HepG2 (cell line): ENCODE results near the gene LEMD1. TPM values are rescaled to one million over a fixed set of nuclear protein-coding genes. Genes with fewer than 3 reads are reported as not detected.

ENCODE experiments used
- ARID2 ChIP-seq: sonication (generic); formaldehyde crosslinking; IDR thresholded peaks from 2 replicates; pipeline ENCODE4 v1.8.1; 2022; ENCODE audit warnings: mild to moderate bottlenecking, missing genetic modification reagents, borderline replicate concordance
- DNMT1 ChIP-seq: sonication (generic); formaldehyde crosslinking; IDR thresholded peaks from 2 replicates; pipeline ENCODE4 v1.5.1; 2020; ENCODE audit warnings: mild to moderate bottlenecking, missing genetic modification reagents
- DNMT3B ChIP-seq: conservative IDR thresholded peaks from 2 replicates; pipeline ENCODE4 v1.6.1; 2016; ENCODE audit warnings: missing biosample characterization, control low read depth
- HDAC6 ChIP-seq: fragments of 200-600 bp; sonication (generic); IDR thresholded peaks from 2 replicates; pipeline ENCODE4 v1.7.0; 2017; ENCODE audit warnings: mild to moderate bottlenecking, antibody characterized with exemption, low read length, low read depth
- HNRNPUL1 ChIP-seq: fragments of 200-400 bp; formaldehyde crosslinking; IDR thresholded peaks from 2 replicates; pipeline ENCODE4 v1.6.1; 2017; ENCODE audit warnings: low read depth, mild to moderate bottlenecking, low read length, moderate library complexity
- KDM4B ChIP-seq: sonication (generic); formaldehyde crosslinking; IDR thresholded peaks from 2 replicates; pipeline ENCODE4 v1.4.0; 2020; ENCODE audit warnings: missing genetic modification reagents
- NONO ChIP-seq, 2 experiments: fragments of 450-650 bp in 1 of 2; sonication (generic) in 1 of 2; formaldehyde crosslinking in 1 of 2; IDR thresholded peaks in 1 of 2; conservative IDR thresholded peaks in 1 of 2; 2 replicates each; pipeline versions ENCODE4 v1.6.1 to v1.8.0; 2017 to 2022; ENCODE audit warnings: mild to moderate bottlenecking in 1 of 2, missing genetic modification reagents in 1 of 2, moderate library complexity in 1 of 2
- NR3C1 ChIP-seq: sonication (generic); formaldehyde crosslinking; IDR thresholded peaks from 2 replicates; pipeline ENCODE4 v1.4.0; 2020; ENCODE audit warnings: missing genetic modification reagents
- PAXIP1 ChIP-seq: sonication (generic); formaldehyde crosslinking; conservative IDR thresholded peaks from 2 replicates; pipeline ENCODE4 v1.4.0; 2020; ENCODE audit warnings: mild to moderate bottlenecking, missing genetic modification reagents, moderate library complexity
- RAD21 ChIP-seq: fragments of 450-650 bp; formaldehyde crosslinking; IDR thresholded peaks from 2 replicates; pipeline ENCODE4 v1.5.0; 2020; ENCODE audit warnings: mild to moderate bottlenecking
- ZBTB42 ChIP-seq: sonication (generic); formaldehyde crosslinking; IDR thresholded peaks from 2 replicates; pipeline ENCODE4 v1.5.0; 2020; ENCODE audit warnings: mild to moderate bottlenecking, missing genetic modification reagents
- ZMAT3 ChIP-seq: sonication (generic); formaldehyde crosslinking; conservative IDR thresholded peaks from 2 replicates; pipeline ENCODE4 v1.7.0; 2021; ENCODE audit warnings: missing genetic modification reagents
- ZNF318 ChIP-seq: sonication (generic); formaldehyde crosslinking; IDR thresholded peaks from 2 replicates; pipeline ENCODE4 v1.4.0; 2020; ENCODE audit warnings: mild to moderate bottlenecking, missing genetic modification reagents
- ZNF772 ChIP-seq: sonication (generic); formaldehyde crosslinking; IDR thresholded peaks from 2 replicates; pipeline ENCODE4 v1.5.0; 2020; ENCODE audit warnings: mild to moderate bottlenecking, missing genetic modification reagents
- ZSCAN12 ChIP-seq: sonication (generic); formaldehyde crosslinking; IDR thresholded peaks from 2 replicates; pipeline ENCODE4 v1.9.0; 2021; ENCODE audit warnings: mild to moderate bottlenecking, missing genetic modification reagents
- ZSCAN31 ChIP-seq: sonication (generic); formaldehyde crosslinking; IDR thresholded peaks from 2 replicates; pipeline ENCODE4 v1.5.0; 2020; ENCODE audit warnings: low read depth, mild to moderate bottlenecking, missing genetic modification reagents
- polyA plus RNA-seq, 8 experiments: library from polyadenylated mRNA; depleted of rRNA in 3 of 8; stranded (reverse) in 7 of 8; unstranded in 1 of 8; fragments of >200 nt; fragmentation: Illumina TruSeq in 4 of 8; extraction: Trizol in 4 of 8; gene quantifications; 2 replicates each; pipeline versions ENCODE4 v1.2.1 to v1.2.3, GENCODE V29; 2011 to 2016; ENCODE audit warnings: low read depth in 4 of 8, missing spikeins in 1 of 8, mixed read lengths in 1 of 8; ENCODE audit not compliant: insufficient read depth in 1 of 8
- total RNA-seq, 5 experiments: library from RNA; depleted of rRNA; stranded (reverse); fragments of >200 nt; fragmentation: Illumina TruSeq; extraction: Trizol; gene quantifications; 2 replicates each; pipeline ENCODE4 v1.2.3, GENCODE V29; 2016; ENCODE audit warnings: low read depth in 1 of 5

LEMD1 gene
- total and polyA plus RNA-seq, 2 of the 13 experiments (the other 11 are each of a cell fraction or from before 2014, with no cell fraction given): 1.4 to 2.3 TPM

DNA sequence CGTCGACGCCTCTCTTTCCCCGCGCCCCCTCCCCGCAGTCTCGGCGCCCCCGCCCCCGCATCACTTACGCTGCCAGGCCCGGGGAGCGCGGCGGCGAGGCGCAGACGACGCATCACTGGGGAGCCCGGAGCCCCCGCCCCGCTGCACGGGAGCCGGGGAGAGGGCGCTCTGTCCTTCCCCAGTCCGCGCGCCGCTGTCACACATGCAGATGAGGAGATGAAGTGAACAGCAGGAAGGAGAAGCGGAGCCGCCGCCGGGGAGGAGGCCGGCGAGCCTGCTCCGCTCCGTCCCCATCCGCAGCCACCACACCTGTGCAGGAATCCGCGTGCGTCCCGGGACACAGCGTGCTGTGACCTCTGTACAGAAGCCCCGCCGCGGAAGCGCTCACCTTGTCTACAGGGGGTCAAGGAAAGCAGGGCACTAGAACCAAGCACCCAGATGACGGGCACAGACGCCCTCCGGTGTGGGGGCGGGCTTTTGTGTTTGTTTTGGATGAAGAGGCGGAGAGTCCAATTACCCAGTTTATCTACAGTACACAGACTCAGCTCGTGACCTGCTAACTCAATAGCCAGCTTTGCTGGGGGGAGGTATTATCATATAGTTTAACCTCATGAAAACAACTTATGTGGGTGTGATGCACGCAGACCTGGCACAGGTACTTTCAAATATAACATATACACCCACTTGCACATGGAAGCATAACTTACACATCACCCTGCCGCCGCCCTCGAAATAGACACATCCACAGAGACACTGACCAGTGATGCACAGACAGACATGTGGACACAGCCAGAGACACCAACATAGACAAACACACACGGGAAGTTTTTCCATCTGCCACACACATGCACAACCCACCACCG is 77.6 kb downstream of the LEMD1 start (continued):
- TF ChIP-seq ZNF318 (CRISPR knock-in tag): no peak
- no peak for TF ChIP-seq KDM4B (CRISPR knock-in tag)
- TF ChIP-seq DNMT3B (CRISPR knock-in tag): no peak
- no peak for TF ChIP-seq NR3C1 (CRISPR knock-in tag)
- no peak for TF ChIP-seq ZBTB42 (CRISPR knock-in tag)
- 0 out of 2 replicates have a peak, but pooled peaks have one; percentile 28 for TF ChIP-seq PAXIP1
- TF ChIP-seq HNRNPUL1: no peak
- TF ChIP-seq DNMT1: no peak
- no peak for TF ChIP-seq NONO (IDR thresholded peaks at IDR 0.05)
- 0 out of 2 replicates have a peak, but pooled peaks have one; percentile 35 for TF ChIP-seq NONO (CRISPR knock-in tag; conservative IDR thresholded peaks at IDR 0.05)
- TF ChIP-seq ARID2 (CRISPR knock-in tag): no peak
- TF ChIP-seq HDAC6: no peak
- no peak for TF ChIP-seq ZNF772 (CRISPR knock-in tag)
- no peak for TF ChIP-seq RAD21 (CRISPR knock-in tag)
- no peak for TF ChIP-seq ZSCAN31 (CRISPR knock-in tag)
- no peak for TF ChIP-seq ZMAT3 (CRISPR knock-in tag)
- TF ChIP-seq ZSCAN12 (CRISPR knock-in tag): no peak
